GM23338 (cell line): Measurements from ENCODE around the gene RET. TPM values are rescaled to one million over a fixed set of nuclear protein-coding genes. Genes with fewer than 3 reads are reported as not detected.

ENCODE experiments used
- ATAC-seq: fragments of 200-7000 bp; cut with Tn5 transposase; 3 replicates; pipeline ENCODE4 v1.9.1; 2020
- DNase-seq: peaks from one replicate; pipeline ENCODE4 v3.0.0-alpha.2; 2015; ENCODE audit warnings: low spot score
- H2AFZ ChIP-seq: fragments of 200-600 bp; sonication (generic); 2 replicates; pipeline ENCODE4 v1.8.0; 2016; ENCODE audit warnings: antibody characterized with exemption, mild to moderate bottlenecking, moderate library complexity
- H3F3A ChIP-seq: fragments of 200-600 bp; sonication (generic); replicated peaks from 2 replicates; pipeline ENCODE4 v1.8.0; 2017; ENCODE audit warnings: antibody characterized with exemption, mixed run types, low read depth
- H3K27ac ChIP-seq: fragments of 200-600 bp; sonication (generic); 2 replicates; pipeline ENCODE4 v1.6.1; 2016; ENCODE audit warnings: low read depth
- H3K27me3 ChIP-seq: fragments of 200-600 bp; sonication (generic); 2 replicates; pipeline ENCODE4 v1.8.0; 2016; ENCODE audit warnings: mild to moderate bottlenecking, mixed run types, moderate library complexity; ENCODE audit not compliant: insufficient read depth
- H3K36me3 ChIP-seq: fragments of 200-600 bp; sonication (generic); 2 replicates; pipeline ENCODE4 v1.8.0; 2016; ENCODE audit warnings: mild to moderate bottlenecking; ENCODE audit not compliant: insufficient read depth
- H3K4me1 ChIP-seq: fragments of 200-600 bp; sonication (generic); 2 replicates; pipeline ENCODE4 v1.8.0; 2016; ENCODE audit warnings: mild to moderate bottlenecking, moderate library complexity; ENCODE audit not compliant: insufficient read depth
- H3K4me2 ChIP-seq: fragments of 200-600 bp; sonication (generic); 2 replicates; pipeline ENCODE4 v1.7.1; 2017; ENCODE audit warnings: mixed run types
- H3K4me3 ChIP-seq: fragments of 200-600 bp; sonication (generic); 2 replicates; pipeline ENCODE4 v1.6.1; 2016; ENCODE audit warnings: mixed run types
- H3K79me2 ChIP-seq: fragments of 200-600 bp; sonication (generic); replicated peaks from 2 replicates; pipeline ENCODE4 v1.8.0; 2017; ENCODE audit warnings: mild to moderate bottlenecking; ENCODE audit not compliant: insufficient read depth
- H3K9me2 ChIP-seq: fragments of 200-600 bp; sonication (generic); 2 replicates; pipeline ENCODE4 v1.8.0; 2017; ENCODE audit not compliant: insufficient read depth
- H4K20me1 ChIP-seq: fragments of 200-600 bp; sonication (generic); replicated peaks from 2 replicates; pipeline ENCODE4 v1.8.0; 2017; ENCODE audit warnings: mild to moderate bottlenecking; ENCODE audit not compliant: insufficient read depth
- H3K27ac Mint-ChIP-seq: 2 replicates; pipeline ENCODE4 v1.8.0; 2020; ENCODE audit warnings: inconsistent platforms, mild to moderate bottlenecking, moderate library complexity, mixed read lengths
- H3K27me3 Mint-ChIP-seq: 3 replicates; pipeline ENCODE4 v1.8.0; 2022; ENCODE audit warnings: low read depth, mild to moderate bottlenecking, moderate library complexity, mixed read lengths, inconsistent platforms; ENCODE audit not compliant: insufficient read depth, poor library complexity
- H3K36me3 Mint-ChIP-seq: 3 replicates; pipeline ENCODE4 v1.8.0; 2021; ENCODE audit warnings: low read depth, mild to moderate bottlenecking, inconsistent platforms, moderate library complexity, mixed read lengths
- H3K4me1 Mint-ChIP-seq: 3 replicates; pipeline ENCODE4 v1.8.0; 2020; ENCODE audit warnings: mild to moderate bottlenecking, inconsistent platforms, mixed read lengths
- H3K4me3 Mint-ChIP-seq: 3 replicates; pipeline ENCODE4 v1.8.0; 2021; ENCODE audit warnings: moderate library complexity, mild to moderate bottlenecking, inconsistent platforms, mixed read lengths
- H3K9me3 Mint-ChIP-seq: 3 replicates; pipeline ENCODE4 v1.8.0; 2020; ENCODE audit warnings: moderate library complexity, mild to moderate bottlenecking, inconsistent platforms, mixed read lengths
- CREB1 ChIP-seq: fragments of 250-450 bp; sonication (Bioruptor Pico); IDR thresholded peaks from 2 replicates; pipeline ENCODE4 v1.5.0; 2020; ENCODE audit warnings: low read depth, mild to moderate bottlenecking, moderate library complexity
- EZH2 ChIP-seq: fragments of 200-600 bp; sonication (generic); IDR thresholded peaks from one replicate; pipeline ENCODE4 v1.8.0; 2017; ENCODE audit warnings: antibody characterized with exemption, mild to moderate bottlenecking, low read depth; ENCODE audit not compliant: unreplicated experiment
- EZH2phosphoT487 ChIP-seq: fragments of 200-600 bp; sonication (generic); IDR thresholded peaks from one replicate; pipeline ENCODE4 v1.8.1; 2018; ENCODE audit warnings: antibody characterized with exemption; ENCODE audit not compliant: unreplicated experiment
- JUNB ChIP-seq: IDR thresholded peaks from one replicate; pipeline ENCODE4 v1.6.1; 2016; ENCODE audit warnings: antibody characterized with exemption; ENCODE audit not compliant: unreplicated experiment
- NANOG ChIP-seq: IDR thresholded peaks from 2 replicates; pipeline ENCODE4 v1.6.1; 2016; ENCODE audit warnings: antibody characterized with exemption, borderline replicate concordance
- POLR2AphosphoS5 ChIP-seq: IDR thresholded peaks from 2 replicates; pipeline ENCODE4 v1.6.1; 2016; ENCODE audit warnings: antibody characterized with exemption, low read depth
- REST ChIP-seq: IDR thresholded peaks from one replicate; pipeline ENCODE4 v1.6.1; 2018; ENCODE audit warnings: antibody characterized with exemption; ENCODE audit not compliant: unreplicated experiment
- STAT1 ChIP-seq: IDR thresholded peaks from one replicate; pipeline ENCODE4 v1.6.1; 2016; ENCODE audit warnings: antibody characterized with exemption; ENCODE audit not compliant: unreplicated experiment
- ZNF331 ChIP-seq: fragments of 250-450 bp; sonication (Bioruptor Pico); IDR thresholded peaks from 2 replicates; pipeline ENCODE4 v1.5.0; 2020; ENCODE audit warnings: low read depth, mild to moderate bottlenecking, moderate library complexity
- polyA plus RNA-seq: library from polyadenylated mRNA; unstranded; fragments of >200 nt; fragmentation: Nextera tagmentation; extraction: Ambion mirVana; gene quantifications from 2 replicates; pipeline ENCODE4 v1.2.1, GENCODE V29; 2016
- total RNA-seq: library from RNA; depleted of rRNA; stranded (reverse); fragments of >200 nt; shearing (Covaris generic); gene quantifications from 2 replicates; pipeline ENCODE4 v1.2.3, GENCODE V29; 2014
- TF ChIP-seq, protein P1 (sequence below), 2 experiments: fragments of 200-600 bp in 1 of 2; sonication (generic) in 1 of 2; conservative IDR thresholded peaks; 2 replicates each; pipeline versions ENCODE4 v1.5.1 to v1.6.1; 2016 to 2017; ENCODE audit warnings: antibody characterized with exemption in 2 of 2, low read depth in 2 of 2, mild to moderate bottlenecking in 2 of 2, moderate library complexity in 1 of 2
- TF ChIP-seq, protein P2 (sequence below): IDR thresholded peaks from 2 replicates; pipeline ENCODE4 v1.6.1; 2016; ENCODE audit warnings: antibody characterized with exemption

RET gene
- total and polyA plus RNA-seq, 2 experiments from 2014 or later = 5.5 to 9.8 TPM

DNA sequence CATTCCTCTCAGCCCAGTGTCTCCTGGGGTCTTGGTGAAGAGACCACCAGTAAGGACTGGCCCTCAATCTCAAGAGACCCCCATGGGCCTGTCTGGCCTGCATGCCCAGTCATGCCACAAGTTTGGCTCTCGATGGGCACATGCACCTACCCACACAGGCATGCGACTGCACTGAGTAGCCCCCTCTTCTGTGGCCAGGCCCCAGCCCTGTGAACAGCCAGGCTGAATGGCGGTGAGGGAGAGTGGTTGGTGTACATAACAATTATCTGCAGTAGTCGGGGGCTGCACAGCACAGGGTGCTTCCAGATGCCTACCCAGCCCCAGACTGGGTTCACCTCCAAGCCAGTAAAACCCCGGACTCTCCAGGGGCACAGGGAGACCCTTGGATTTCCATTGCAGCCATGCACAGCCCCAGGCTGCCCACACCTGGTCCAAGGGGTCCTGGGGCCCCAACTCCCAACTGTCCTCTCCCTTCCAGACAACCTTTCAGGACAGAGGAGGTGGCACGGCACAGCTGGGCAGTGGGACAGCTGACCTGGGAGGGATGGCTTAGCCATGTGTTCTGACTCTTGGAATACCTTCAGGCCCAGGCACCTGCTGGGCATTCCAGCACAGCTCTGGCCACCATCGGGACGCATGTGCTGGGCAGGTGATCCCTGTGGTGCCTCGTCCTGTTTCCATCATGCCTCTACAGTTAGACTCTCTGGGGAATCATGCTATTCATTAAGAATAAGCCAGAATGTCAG is 40.3 kb downstream of the RET start (continued):
- TF ChIP-seq CREB1 (no peak), ZNF331 (no peak), REST (no peak), JUNB (no peak), EZH2 (no peak), STAT1 (no peak), NANOG (no peak), EZH2phosphoT487 (no peak), POLR2AphosphoS5 (no peak)
- TF ChIP-seq, protein P1, sequence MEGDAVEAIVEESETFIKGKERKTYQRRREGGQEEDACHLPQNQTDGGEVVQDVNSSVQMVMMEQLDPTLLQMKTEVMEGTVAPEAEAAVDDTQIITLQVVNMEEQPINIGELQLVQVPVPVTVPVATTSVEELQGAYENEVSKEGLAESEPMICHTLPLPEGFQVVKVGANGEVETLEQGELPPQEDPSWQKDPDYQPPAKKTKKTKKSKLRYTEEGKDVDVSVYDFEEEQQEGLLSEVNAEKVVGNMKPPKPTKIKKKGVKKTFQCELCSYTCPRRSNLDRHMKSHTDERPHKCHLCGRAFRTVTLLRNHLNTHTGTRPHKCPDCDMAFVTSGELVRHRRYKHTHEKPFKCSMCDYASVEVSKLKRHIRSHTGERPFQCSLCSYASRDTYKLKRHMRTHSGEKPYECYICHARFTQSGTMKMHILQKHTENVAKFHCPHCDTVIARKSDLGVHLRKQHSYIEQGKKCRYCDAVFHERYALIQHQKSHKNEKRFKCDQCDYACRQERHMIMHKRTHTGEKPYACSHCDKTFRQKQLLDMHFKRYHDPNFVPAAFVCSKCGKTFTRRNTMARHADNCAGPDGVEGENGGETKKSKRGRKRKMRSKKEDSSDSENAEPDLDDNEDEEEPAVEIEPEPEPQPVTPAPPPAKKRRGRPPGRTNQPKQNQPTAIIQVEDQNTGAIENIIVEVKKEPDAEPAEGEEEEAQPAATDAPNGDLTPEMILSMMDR (conservative IDR thresholded peaks at IDR 0.05; ENCODE audit: low read depth in 2 of 2) = no peak

DNA sequence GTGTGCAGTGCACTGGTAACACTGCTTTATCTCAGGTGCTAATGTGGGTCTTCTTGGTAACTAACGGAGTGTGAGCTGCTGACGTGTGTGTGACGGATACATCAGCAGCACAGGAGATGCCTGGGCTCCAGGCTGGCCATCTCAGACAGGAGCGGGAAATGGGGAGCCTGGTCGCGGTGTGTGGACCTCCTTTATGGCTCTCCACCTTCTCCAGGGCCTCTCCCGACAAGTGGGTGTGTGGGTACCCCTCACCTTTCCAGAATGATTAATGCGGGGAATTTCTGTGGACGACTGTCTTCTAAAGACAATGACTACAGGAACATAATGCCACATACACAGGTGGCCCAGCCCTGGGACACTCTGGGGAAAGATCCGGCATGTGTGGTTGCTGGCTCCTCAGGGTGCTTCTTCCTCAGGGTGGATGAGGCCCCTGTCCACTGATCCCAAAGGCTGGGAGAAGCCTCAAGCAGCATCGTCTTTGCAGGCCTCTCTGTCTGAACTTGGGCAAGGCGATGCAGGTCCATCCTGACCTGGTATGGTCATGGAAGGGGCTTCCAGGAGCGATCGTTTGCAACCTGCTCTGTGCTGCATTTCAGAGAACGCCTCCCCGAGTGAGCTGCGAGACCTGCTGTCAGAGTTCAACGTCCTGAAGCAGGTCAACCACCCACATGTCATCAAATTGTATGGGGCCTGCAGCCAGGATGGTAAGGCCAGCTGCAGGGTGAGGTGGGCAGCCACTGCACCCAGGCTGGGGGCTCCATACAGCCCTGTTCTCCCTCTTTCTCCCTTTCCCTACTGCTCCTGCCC is 41.1 kb downstream of the RET start:
- peaks cover 1% of the 10 kb centered on the region for H3K27me3 Mint-ChIP-seq
- no peaks in the 10 kb centered on the region for H3K79me2 ChIP-seq
- H3K9me2 ChIP-seq = no peaks in the 10 kb centered on the region
- H3K4me1 ChIP-seq = no peaks in the 10 kb centered on the region
- no peak overlapping the region for H3K4me2 ChIP-seq
- no peaks in the 10 kb centered on the region for H3K9me3 Mint-ChIP-seq
- no peak overlapping the region for H3K27ac ChIP-seq
- H4K20me1 ChIP-seq = no peaks in the 10 kb centered on the region
- no peak for DNase-seq
- no peak overlapping the region for H3K4me3 ChIP-seq
- no peaks in the 10 kb centered on the region; the same call in 2 of the 3 replicates for H3K36me3 Mint-ChIP-seq
- no peaks in the 10 kb centered on the region for H3F3A ChIP-seq
- H3K4me3 Mint-ChIP-seq = no peak overlapping the region
- no peaks in the 10 kb centered on the region for H3K4me1 Mint-ChIP-seq
- H3K27ac Mint-ChIP-seq = no peak overlapping the region
- H3K27me3 ChIP-seq = no peaks in the 10 kb centered on the region
- H2AFZ ChIP-seq = no peak overlapping the region
- H3K36me3 ChIP-seq = no peaks in the 10 kb centered on the region
- ATAC-seq = no peak
- no peak for TF ChIP-seq JUNB
- no peak for TF ChIP-seq ZNF331
- TF ChIP-seq, protein P2, sequence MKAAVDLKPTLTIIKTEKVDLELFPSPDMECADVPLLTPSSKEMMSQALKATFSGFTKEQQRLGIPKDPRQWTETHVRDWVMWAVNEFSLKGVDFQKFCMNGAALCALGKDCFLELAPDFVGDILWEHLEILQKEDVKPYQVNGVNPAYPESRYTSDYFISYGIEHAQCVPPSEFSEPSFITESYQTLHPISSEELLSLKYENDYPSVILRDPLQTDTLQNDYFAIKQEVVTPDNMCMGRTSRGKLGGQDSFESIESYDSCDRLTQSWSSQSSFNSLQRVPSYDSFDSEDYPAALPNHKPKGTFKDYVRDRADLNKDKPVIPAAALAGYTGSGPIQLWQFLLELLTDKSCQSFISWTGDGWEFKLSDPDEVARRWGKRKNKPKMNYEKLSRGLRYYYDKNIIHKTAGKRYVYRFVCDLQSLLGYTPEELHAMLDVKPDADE = no peak
